WTC11 (cell line): Measurements from ENCODE around the gene OR11G2.
"Not testable (repeated sequence)": the region's sequence is repeated elsewhere in the genome, so short reads cannot be mapped to it uniquely, and the experiment has no call there.

Experiments
- CBFB ChIP-seq: sonication (generic); formaldehyde crosslinking; IDR thresholded peaks from 2 replicates; pipeline ENCODE4 v1.8.1; 2022; ENCODE audit warnings: mild to moderate bottlenecking, low read depth, missing genetic modification reagents
- ELF4 ChIP-seq: sonication (generic); formaldehyde crosslinking; IDR thresholded peaks from 2 replicates; pipeline ENCODE4 v1.8.1; 2022; ENCODE audit warnings: low read depth, mild to moderate bottlenecking, moderate library complexity, missing genetic modification reagents
- GABPB1 ChIP-seq: sonication (generic); formaldehyde crosslinking; IDR thresholded peaks from 2 replicates; pipeline ENCODE4 v1.8.1; 2023; ENCODE audit warnings: mild to moderate bottlenecking, missing genetic modification reagents
- IRF1 ChIP-seq: sonication (generic); formaldehyde crosslinking; IDR thresholded peaks from 2 replicates; pipeline ENCODE4 v1.8.0; 2023; ENCODE audit warnings: missing genetic modification reagents
- NR2C2 ChIP-seq: sonication (generic); formaldehyde crosslinking; IDR thresholded peaks from 2 replicates; pipeline ENCODE4 v1.8.0; 2022; ENCODE audit warnings: mild to moderate bottlenecking, missing genetic modification reagents
- NR3C1 ChIP-seq: sonication (generic); formaldehyde crosslinking; conservative IDR thresholded peaks from 2 replicates; pipeline ENCODE4 v1.8.1; 2023; ENCODE audit warnings: low read depth, mild to moderate bottlenecking, missing genetic modification reagents
- SP1 ChIP-seq: sonication (generic); formaldehyde crosslinking; conservative IDR thresholded peaks from 2 replicates; pipeline ENCODE4 v1.8.1; 2022; ENCODE audit warnings: missing genetic modification reagents
- TEAD1 ChIP-seq: sonication (generic); formaldehyde crosslinking; IDR thresholded peaks from 2 replicates; pipeline ENCODE4 v1.8.0; 2022; ENCODE audit warnings: mild to moderate bottlenecking, missing genetic modification reagents
- ZBTB43 ChIP-seq: sonication (generic); formaldehyde crosslinking; IDR thresholded peaks from 2 replicates; pipeline ENCODE4 v1.8.1; 2023; ENCODE audit warnings: mild to moderate bottlenecking, missing genetic modification reagents
- TF ChIP-seq, protein P1 (sequence below): fragments of 200-600 bp; IDR thresholded peaks from 2 replicates; pipeline ENCODE4 v1.8.0; 2022; ENCODE audit warnings: antibody characterized with exemption
- TF ChIP-seq, protein P2 (sequence below): sonication (generic); formaldehyde crosslinking; IDR thresholded peaks from 2 replicates; pipeline ENCODE4 v1.8.1; 2023; ENCODE audit warnings: mild to moderate bottlenecking, missing genetic modification reagents, borderline replicate concordance

GRCh38 chr14:20195170-20195569 is 4.5 kb downstream of the OR11G2 start:
- TF ChIP-seq SP1 (CRISPR knock-in tag); GABPB1 (CRISPR knock-in tag); TEAD1 (CRISPR knock-in tag); ZBTB43 (CRISPR knock-in tag); CBFB; NR3C1 (CRISPR knock-in tag); ELF4 (CRISPR knock-in tag); IRF1 (CRISPR knock-in tag); NR2C2 (CRISPR knock-in tag): not testable (repeated sequence)
- TF ChIP-seq, protein P1, sequence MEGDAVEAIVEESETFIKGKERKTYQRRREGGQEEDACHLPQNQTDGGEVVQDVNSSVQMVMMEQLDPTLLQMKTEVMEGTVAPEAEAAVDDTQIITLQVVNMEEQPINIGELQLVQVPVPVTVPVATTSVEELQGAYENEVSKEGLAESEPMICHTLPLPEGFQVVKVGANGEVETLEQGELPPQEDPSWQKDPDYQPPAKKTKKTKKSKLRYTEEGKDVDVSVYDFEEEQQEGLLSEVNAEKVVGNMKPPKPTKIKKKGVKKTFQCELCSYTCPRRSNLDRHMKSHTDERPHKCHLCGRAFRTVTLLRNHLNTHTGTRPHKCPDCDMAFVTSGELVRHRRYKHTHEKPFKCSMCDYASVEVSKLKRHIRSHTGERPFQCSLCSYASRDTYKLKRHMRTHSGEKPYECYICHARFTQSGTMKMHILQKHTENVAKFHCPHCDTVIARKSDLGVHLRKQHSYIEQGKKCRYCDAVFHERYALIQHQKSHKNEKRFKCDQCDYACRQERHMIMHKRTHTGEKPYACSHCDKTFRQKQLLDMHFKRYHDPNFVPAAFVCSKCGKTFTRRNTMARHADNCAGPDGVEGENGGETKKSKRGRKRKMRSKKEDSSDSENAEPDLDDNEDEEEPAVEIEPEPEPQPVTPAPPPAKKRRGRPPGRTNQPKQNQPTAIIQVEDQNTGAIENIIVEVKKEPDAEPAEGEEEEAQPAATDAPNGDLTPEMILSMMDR: not testable (repeated sequence)
- TF ChIP-seq, protein P2, sequence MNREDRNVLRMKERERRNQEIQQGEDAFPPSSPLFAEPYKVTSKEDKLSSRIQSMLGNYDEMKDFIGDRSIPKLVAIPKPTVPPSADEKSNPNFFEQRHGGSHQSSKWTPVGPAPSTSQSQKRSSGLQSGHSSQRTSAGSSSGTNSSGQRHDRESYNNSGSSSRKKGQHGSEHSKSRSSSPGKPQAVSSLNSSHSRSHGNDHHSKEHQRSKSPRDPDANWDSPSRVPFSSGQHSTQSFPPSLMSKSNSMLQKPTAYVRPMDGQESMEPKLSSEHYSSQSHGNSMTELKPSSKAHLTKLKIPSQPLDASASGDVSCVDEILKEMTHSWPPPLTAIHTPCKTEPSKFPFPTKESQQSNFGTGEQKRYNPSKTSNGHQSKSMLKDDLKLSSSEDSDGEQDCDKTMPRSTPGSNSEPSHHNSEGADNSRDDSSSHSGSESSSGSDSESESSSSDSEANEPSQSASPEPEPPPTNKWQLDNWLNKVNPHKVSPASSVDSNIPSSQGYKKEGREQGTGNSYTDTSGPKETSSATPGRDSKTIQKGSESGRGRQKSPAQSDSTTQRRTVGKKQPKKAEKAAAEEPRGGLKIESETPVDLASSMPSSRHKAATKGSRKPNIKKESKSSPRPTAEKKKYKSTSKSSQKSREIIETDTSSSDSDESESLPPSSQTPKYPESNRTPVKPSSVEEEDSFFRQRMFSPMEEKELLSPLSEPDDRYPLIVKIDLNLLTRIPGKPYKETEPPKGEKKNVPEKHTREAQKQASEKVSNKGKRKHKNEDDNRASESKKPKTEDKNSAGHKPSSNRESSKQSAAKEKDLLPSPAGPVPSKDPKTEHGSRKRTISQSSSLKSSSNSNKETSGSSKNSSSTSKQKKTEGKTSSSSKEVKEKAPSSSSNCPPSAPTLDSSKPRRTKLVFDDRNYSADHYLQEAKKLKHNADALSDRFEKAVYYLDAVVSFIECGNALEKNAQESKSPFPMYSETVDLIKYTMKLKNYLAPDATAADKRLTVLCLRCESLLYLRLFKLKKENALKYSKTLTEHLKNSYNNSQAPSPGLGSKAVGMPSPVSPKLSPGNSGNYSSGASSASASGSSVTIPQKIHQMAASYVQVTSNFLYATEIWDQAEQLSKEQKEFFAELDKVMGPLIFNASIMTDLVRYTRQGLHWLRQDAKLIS: not testable (repeated sequence)
